ENCODE results near the gene MYOZ2.

MYOZ2 gene

GRCh38 chr4:119231491-119231890 is 95.9 kb downstream of the MYOZ2 start:
- no peak for TF ChIP-seq CTCF (conservative IDR thresholded peaks at IDR 0.05; ENCODE audit: low read depth, low read length)
- Histone ChIP-seq H3K9ac (no peak overlapping the region), H3K79me2 (ENCODE audit: insufficient read depth, low read depth) (no peaks in the 10 kb centered on the region), H2AFZ (ENCODE audit: low read depth) (no peak overlapping the region), H3K27me3 (ENCODE audit: insufficient read depth, low read depth) (no peaks in the 10 kb centered on the region), H3K4me2 (no peak overlapping the region), H3K4me3 (IDR thresholded peaks at IDR 0.05; ENCODE audit: insufficient read depth, low read depth, low read length) (no peak overlapping the region), H4K20me1 (ENCODE audit: insufficient read depth) (no peaks in the 10 kb centered on the region), H3K27ac (no peak overlapping the region), H3K36me3 (ENCODE audit: insufficient read depth) (no peaks in the 10 kb centered on the region), H3K4me1 (ENCODE audit: low read depth, poor library complexity, severe bottlenecking) (no peaks in the 10 kb centered on the region)

- H3K79me2 ChIP-seq (ENCODE audit: insufficient read depth, low read depth) = no peaks in the 10 kb centered on the region
- TF ChIP-seq CTCF (conservative IDR thresholded peaks at IDR 0.05; ENCODE audit: low read depth, low read length) = no peak
- H2AFZ ChIP-seq (ENCODE audit: low read depth) = no peak overlapping the region
- no peak overlapping the region for H3K9ac ChIP-seq
- H3K4me3 ChIP-seq (IDR thresholded peaks at IDR 0.05; ENCODE audit: insufficient read depth, low read depth, low read length) = no peak overlapping the region
- no peak overlapping the region for H3K4me2 ChIP-seq
- no peak overlapping the region for H3K27ac ChIP-seq
- no peaks in the 10 kb centered on the region for H4K20me1 ChIP-seq (ENCODE audit: insufficient read depth)
- H3K27me3 ChIP-seq (ENCODE audit: insufficient read depth, low read depth) = no peaks in the 10 kb centered on the region
- no peaks in the 10 kb centered on the region for H3K36me3 ChIP-seq (ENCODE audit: insufficient read depth)
- peaks cover 4% of the 10 kb centered on the region for H3K4me1 ChIP-seq (ENCODE audit: low read depth, poor library complexity, severe bottlenecking)
Measured at GRCh38 chr4:119232286-119232685, 96.7 kb downstream of the MYOZ2 start.

- no peak for TF ChIP-seq CTCF (conservative IDR thresholded peaks at IDR 0.05; ENCODE audit: low read depth, low read length)
Measured at GRCh38 chr4:119233191-119233590, 97.6 kb downstream of the MYOZ2 start.

GRCh38 chr4:119233750-119234149 is 98.1 kb downstream of the MYOZ2 start:
- Histone ChIP-seq H3K4me2 (no peak overlapping the region), H3K36me3 (ENCODE audit: insufficient read depth) (no peaks in the 10 kb centered on the region), H3K79me2 (ENCODE audit: insufficient read depth, low read depth) (no peaks in the 10 kb centered on the region), H3K27me3 (ENCODE audit: insufficient read depth, low read depth) (no peaks in the 10 kb centered on the region), H3K9ac (no peak overlapping the region), H3K27ac (no peak overlapping the region), H4K20me1 (ENCODE audit: insufficient read depth) (no peaks in the 10 kb centered on the region), H3K4me3 (IDR thresholded peaks at IDR 0.05; ENCODE audit: insufficient read depth, low read depth, low read length) (no peak overlapping the region), H3K4me1 (ENCODE audit: low read depth, poor library complexity, severe bottlenecking) (peaks cover 19% of the 10 kb centered on the region), H2AFZ (ENCODE audit: low read depth) (no peak overlapping the region)
- TF ChIP-seq CTCF (conservative IDR thresholded peaks at IDR 0.05; ENCODE audit: low read depth, low read length) = no peak

More at GRCh38 chr4:119233191-119233590, 97.6 kb downstream of the MYOZ2 start:
- H3K36me3 ChIP-seq (ENCODE audit: insufficient read depth) = no peaks in the 10 kb centered on the region
- no peak overlapping the region for H3K27ac ChIP-seq
- no peaks in the 10 kb centered on the region for H3K27me3 ChIP-seq (ENCODE audit: insufficient read depth, low read depth)
- no peak overlapping the region for H3K9ac ChIP-seq
- no peak overlapping the region for H3K4me3 ChIP-seq (IDR thresholded peaks at IDR 0.05; ENCODE audit: insufficient read depth, low read depth, low read length)
- H3K4me2 ChIP-seq = no peak overlapping the region
- no peaks in the 10 kb centered on the region for H4K20me1 ChIP-seq (ENCODE audit: insufficient read depth)
- H2AFZ ChIP-seq (ENCODE audit: low read depth) = no peak overlapping the region
- H3K79me2 ChIP-seq (ENCODE audit: insufficient read depth, low read depth) = no peaks in the 10 kb centered on the region
- H3K4me1 ChIP-seq (ENCODE audit: low read depth, poor library complexity, severe bottlenecking) = peaks cover 13% of the 10 kb centered on the region
